OCI-LY1 (cell line): ENCODE data around the gene IFIH1.

Experiments used
- CTCF ChIP-seq: fragments of 200-600 bp; sonication (generic), shearing (Covaris generic); IDR thresholded peaks from 2 replicates; pipeline ENCODE4 v1.5.1; 2017; ENCODE audit warnings: mild to moderate bottlenecking, antibody characterized with exemption, low read length, moderate library complexity, mixed read lengths
- EZH2 ChIP-seq: fragments of 200-600 bp; sonication (generic), shearing (Covaris generic); IDR thresholded peaks from 2 replicates; pipeline ENCODE4 v1.8.0; 2017; ENCODE audit warnings: borderline replicate concordance, mixed run types, mild to moderate bottlenecking, antibody characterized with exemption, low read length, moderate library complexity, mixed read lengths

DNA sequence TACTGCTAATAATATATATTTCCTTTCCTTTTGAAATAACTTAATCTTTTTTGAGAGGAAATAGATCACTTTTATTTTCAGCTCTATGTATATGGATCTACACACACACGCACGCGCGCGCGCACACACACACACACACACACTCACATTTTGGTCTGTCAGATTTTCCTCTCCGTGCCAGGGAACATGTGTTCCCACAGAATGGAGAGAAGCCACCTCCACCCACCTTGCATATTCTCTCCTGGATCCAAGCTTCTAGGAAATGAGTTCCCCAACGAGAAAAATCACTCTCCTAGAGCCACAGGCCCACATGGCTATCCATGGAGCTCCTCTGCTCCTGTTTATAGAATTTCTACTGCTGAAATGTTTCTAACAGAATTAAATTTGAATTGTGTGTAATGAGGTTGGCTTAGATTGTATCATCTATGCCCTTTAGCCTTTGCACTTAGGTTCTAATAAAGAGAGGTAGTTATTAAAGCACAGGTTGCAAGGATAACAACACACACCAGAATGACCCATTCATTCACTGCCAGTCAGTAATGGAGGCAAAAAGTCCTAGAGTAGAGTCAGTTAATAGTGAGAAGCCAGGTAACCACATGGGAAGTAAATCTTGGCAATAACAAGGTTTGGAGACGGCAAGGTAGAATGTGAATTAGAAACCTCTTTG, 19.7 kb downstream of the IFIH1 start:
- TF ChIP-seq CTCF (no peak), EZH2 (no peak)
